Keratinocyte (primary cell): ENCODE measurements around the gene ZNF530. TPM values are rescaled to one million over a fixed set of nuclear protein-coding genes. Genes with fewer than 3 reads are reported as not detected.
A peak's percentile ranks its signal among the peaks of the same experiment; 100 is the strongest.

Experiments used
- DNase-seq: peaks from one replicate; pipeline ENCODE4 v3.0.0-alpha.2; 2011; ENCODE audit warnings: low read depth, missing footprints, low spot score
- FAIRE-seq: peaks from 2 replicates; lab custom pipeline; 2011; peaks lifted over from hg19 to GRCh38; lab: Jason Lieb, UNC
- H2AFZ ChIP-seq: 2 replicates; pipeline ENCODE4 v1.6.0; 2012; ENCODE audit warnings: low read length, control low read depth, inconsistent platforms; ENCODE audit not compliant: control insufficient read depth
- H3K27ac ChIP-seq: 2 replicates; pipeline ENCODE4 v1.5.1; 2011; ENCODE audit warnings: low read length; ENCODE audit not compliant: control insufficient read depth, insufficient read depth
- H3K27me3 ChIP-seq: 3 replicates; pipeline ENCODE4 v1.6.0; 2011; ENCODE audit warnings: low read length; ENCODE audit not compliant: control insufficient read depth, insufficient read depth; ENCODE audit errors: extremely low read depth
- H3K36me3 ChIP-seq, 2 experiments: 2 replicates in 1 of 2; 3 replicates in 1 of 2; pipeline ENCODE4 v1.5.1; 2011; ENCODE audit warnings: low read length in 2 of 2, mild to moderate bottlenecking in 1 of 2; ENCODE audit not compliant: control insufficient read depth in 2 of 2, insufficient read depth in 2 of 2; ENCODE audit errors: extremely low read depth in 1 of 2
- H3K4me1 ChIP-seq: 3 replicates; pipeline ENCODE4 v1.5.1; 2011; ENCODE audit warnings: low read length; ENCODE audit not compliant: control insufficient read depth, insufficient read depth; ENCODE audit errors: extremely low read depth
- H3K4me2 ChIP-seq: 3 replicates; pipeline ENCODE4 v1.6.0; 2011; ENCODE audit warnings: low read depth, low read length; ENCODE audit not compliant: control insufficient read depth, insufficient read depth; ENCODE audit errors: extremely low read depth
- H3K4me3 ChIP-seq, 3 experiments: fragments of 200-600 bp in 1 of 3; sonication (generic) in 1 of 3; 2 replicates in 2 of 3; 3 replicates in 1 of 3; pipeline ENCODE4 v1.5.1; 2011 to 2016; ENCODE audit warnings: low read length in 3 of 3, mild to moderate bottlenecking in 3 of 3, control low read depth in 2 of 3, inconsistent platforms in 1 of 3, low read depth in 1 of 3, mixed read lengths in 1 of 3, mixed run types in 1 of 3, moderate library complexity in 1 of 3; ENCODE audit not compliant: control insufficient read depth in 2 of 3, insufficient read depth in 2 of 3; ENCODE audit errors: extremely low read depth in 1 of 3
- H3K79me2 ChIP-seq: 2 replicates; pipeline ENCODE4 v1.6.0; 2012; ENCODE audit warnings: low read length; ENCODE audit not compliant: control insufficient read depth, insufficient read depth
- H3K9ac ChIP-seq: 3 replicates; pipeline ENCODE4 v1.6.0; 2011; ENCODE audit warnings: low read length; ENCODE audit not compliant: control insufficient read depth, insufficient read depth; ENCODE audit errors: extremely low read depth
- H3K9me1 ChIP-seq: 3 replicates; pipeline ENCODE4 v1.6.0; 2011; ENCODE audit warnings: low read length; ENCODE audit not compliant: control insufficient read depth, insufficient read depth; ENCODE audit errors: extremely low read depth
- H3K9me3 ChIP-seq: 2 replicates; pipeline ENCODE4 v1.5.1; 2012; ENCODE audit warnings: low read depth, low read length; ENCODE audit not compliant: control insufficient read depth
- H4K20me1 ChIP-seq: 3 replicates; pipeline ENCODE4 v1.6.0; 2011; ENCODE audit warnings: low read length; ENCODE audit not compliant: control insufficient read depth, insufficient read depth; ENCODE audit errors: extremely low read depth
- CTCF ChIP-seq, 3 experiments: IDR thresholded peaks in 1 of 3; conservative IDR thresholded peaks in 1 of 3; optimal IDR thresholded peaks in 1 of 3; 2 replicates in 2 of 3; 3 replicates in 1 of 3; pipeline versions ENCODE3 to v1.5.1; 2011; ENCODE audit warnings: low read length in 3 of 3, mild to moderate bottlenecking in 3 of 3, moderate library complexity in 2 of 3, control low read depth in 1 of 3, inconsistent platforms in 1 of 3; ENCODE audit not compliant: insufficient read depth in 2 of 3; ENCODE audit errors: extremely low read depth in 1 of 3
- EZH2 ChIP-seq: IDR thresholded peaks from one replicate; pipeline ENCODE4 v1.6.1; 2012; ENCODE audit warnings: inconsistent platforms, mild to moderate bottlenecking, low read length, moderate library complexity
- dilution Hi-C: fragments of 300-500 bp; cut with MboI; formaldehyde crosslinking; loops from one replicate; pipeline ENCODE4 v1.7.0; 2020; ENCODE audit warnings: low sequenced_read_pairs; ENCODE audit not compliant: extremely low pct_ligation_motif_present
- polyA plus RNA-seq, 5 experiments: library from polyadenylated mRNA; depleted of rRNA in 3 of 5; stranded (reverse) in 3 of 5; stranded (forward) in 1 of 5; unstranded in 1 of 5; fragments of >200 nt; gene quantifications; 1 replicate in 1 of 5; 2 replicates in 3 of 5; 3 replicates in 1 of 5; pipeline versions ENCODE4 v1.2.1 to v1.2.3, GENCODE V29; 2011 to 2012; ENCODE audit warnings: missing spikeins in 2 of 5, low read depth in 1 of 5, low replicate concordance in 1 of 5

Gene ZNF530
- polyA plus RNA-seq, 1 donor (not counting 4 experiments of a cell fraction or from before 2014, with no cell fraction given) = 4.2 TPM

GRCh38 chr19:57615346-57615745, 15.7 kb downstream of the ZNF530 start:
- H3K9me3 ChIP-seq = peaks cover 48% of the 10 kb centered on the region
- H3K4me2 ChIP-seq = peak overlapping the region; percentile 78
- dilution Hi-C loops = no loop called here
- H3K36me3 ChIP-seq = peaks cover 25 to 47% of the 10 kb centered on the region in 2 experiments
- peak overlapping the region; percentile 90 to 97 (median 93) for H3K4me3 ChIP-seq
- H3K9ac ChIP-seq = no peak overlapping the region
- H3K27ac ChIP-seq = no peak overlapping the region
- DNase-seq (no peak), FAIRE-seq (no peak)
- TF ChIP-seq EZH2 (no peak), CTCF (optimal IDR thresholded peaks at IDR 0.05 in 1 of 3, IDR thresholded peaks at IDR 0.05 in 1 of 3, conservative IDR thresholded peaks at IDR 0.05 in 1 of 3; ENCODE audit: extremely low read depth in 1 of 3, insufficient read depth in 2 of 3, low read length in 3 of 3) (no peak)
- no peak overlapping the region for H2AFZ ChIP-seq
- no peaks in the 10 kb centered on the region for H3K9me1 ChIP-seq
- H3K4me1 ChIP-seq = peaks cover 8% of the 10 kb centered on the region
- no peaks in the 10 kb centered on the region for H4K20me1 ChIP-seq
- H3K27me3 ChIP-seq = no peaks in the 10 kb centered on the region
- peaks cover 64% of the 10 kb centered on the region for H3K79me2 ChIP-seq

- no peak for FAIRE-seq
These were observed 21.1 kb downstream of the ZNF530 start for GRCh38 chr19:57620673-57621348.

More at GRCh38 chr19:57620673-57621348, 21.1 kb downstream of the ZNF530 start:
- no peak for DNase-seq
- H3K27ac ChIP-seq = no peak overlapping the region
- H3K27me3 ChIP-seq = no peaks in the 10 kb centered on the region
- H2AFZ ChIP-seq = no peak overlapping the region
- H3K36me3 ChIP-seq = peaks cover 50 to 77% of the 10 kb centered on the region in 2 experiments
- H3K9ac ChIP-seq = no peak overlapping the region
- no peak overlapping the region for H3K4me3 ChIP-seq
- H4K20me1 ChIP-seq = no peaks in the 10 kb centered on the region
- H3K4me1 ChIP-seq = no peaks in the 10 kb centered on the region
- H3K4me2 ChIP-seq = no peak overlapping the region
- H3K9me3 ChIP-seq = peaks cover 65% of the 10 kb centered on the region
- peaks cover 76% of the 10 kb centered on the region for H3K79me2 ChIP-seq
- dilution Hi-C loops = no loop called here
- no peaks in the 10 kb centered on the region for H3K9me1 ChIP-seq
- TF ChIP-seq CTCF (optimal IDR thresholded peaks at IDR 0.05 in 1 of 3, IDR thresholded peaks at IDR 0.05 in 1 of 3, conservative IDR thresholded peaks at IDR 0.05 in 1 of 3; ENCODE audit: extremely low read depth in 1 of 3, insufficient read depth in 2 of 3, low read length in 3 of 3) (no peak), EZH2 (no peak)
